GM23338 (cell line): ENCODE measurements around the gene FRY.

Experiments
- CREB1 ChIP-seq: fragments of 250-450 bp; sonication (Bioruptor Pico); IDR thresholded peaks from 2 replicates; pipeline ENCODE4 v1.5.0; 2020; ENCODE audit warnings: low read depth, mild to moderate bottlenecking, moderate library complexity
- EZH2 ChIP-seq: fragments of 200-600 bp; sonication (generic); IDR thresholded peaks from one replicate; pipeline ENCODE4 v1.8.0; 2017; ENCODE audit warnings: antibody characterized with exemption, mild to moderate bottlenecking, low read depth; ENCODE audit not compliant: unreplicated experiment
- EZH2phosphoT487 ChIP-seq: fragments of 200-600 bp; sonication (generic); IDR thresholded peaks from one replicate; pipeline ENCODE4 v1.8.1; 2018; ENCODE audit warnings: antibody characterized with exemption; ENCODE audit not compliant: unreplicated experiment
- JUNB ChIP-seq: IDR thresholded peaks from one replicate; pipeline ENCODE4 v1.6.1; 2016; ENCODE audit warnings: antibody characterized with exemption; ENCODE audit not compliant: unreplicated experiment
- NANOG ChIP-seq: IDR thresholded peaks from 2 replicates; pipeline ENCODE4 v1.6.1; 2016; ENCODE audit warnings: antibody characterized with exemption, borderline replicate concordance
- POLR2AphosphoS5 ChIP-seq: IDR thresholded peaks from 2 replicates; pipeline ENCODE4 v1.6.1; 2016; ENCODE audit warnings: antibody characterized with exemption, low read depth
- STAT1 ChIP-seq: IDR thresholded peaks from one replicate; pipeline ENCODE4 v1.6.1; 2016; ENCODE audit warnings: antibody characterized with exemption; ENCODE audit not compliant: unreplicated experiment
- ZNF114 ChIP-seq: fragments of 250-450 bp; sonication (Bioruptor Pico); IDR thresholded peaks from 2 replicates; pipeline ENCODE4 v1.5.0; 2020; ENCODE audit warnings: mild to moderate bottlenecking, moderate library complexity
- TF ChIP-seq, protein P1 (sequence below), 2 experiments: fragments of 200-600 bp in 1 of 2; sonication (generic) in 1 of 2; conservative IDR thresholded peaks; 2 replicates each; pipeline versions ENCODE4 v1.5.1 to v1.6.1; 2016 to 2017; ENCODE audit warnings: antibody characterized with exemption in 2 of 2, low read depth in 2 of 2, mild to moderate bottlenecking in 2 of 2, moderate library complexity in 1 of 2
- TF ChIP-seq, protein P2 (sequence below): IDR thresholded peaks from one replicate; pipeline ENCODE4 v1.6.1; 2018; ENCODE audit warnings: antibody characterized with exemption; ENCODE audit not compliant: unreplicated experiment
- TF ChIP-seq, protein P3 (sequence below): IDR thresholded peaks from 2 replicates; pipeline ENCODE4 v1.6.1; 2016; ENCODE audit warnings: antibody characterized with exemption

DNA sequence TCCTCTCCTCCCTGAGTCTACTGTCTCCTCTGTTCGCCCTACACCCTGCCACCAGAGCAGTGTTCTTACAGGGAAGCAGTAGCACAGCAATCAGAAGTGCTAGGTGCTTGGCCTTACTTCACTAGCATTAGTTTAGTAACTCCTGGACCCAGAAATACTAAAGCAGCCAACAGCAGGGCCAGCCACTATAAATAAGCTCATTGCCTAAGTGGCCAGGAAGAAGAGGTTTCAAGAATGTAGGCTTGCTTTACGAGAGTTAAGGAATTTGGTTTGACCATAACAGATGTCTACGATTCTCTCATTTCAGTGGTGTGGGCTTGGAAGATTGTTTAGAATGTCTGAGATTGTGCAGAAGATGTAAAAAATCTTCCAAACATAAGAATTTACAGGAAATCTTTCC lies 180.2 kb downstream of the FRY start:
- TF ChIP-seq, protein P1, sequence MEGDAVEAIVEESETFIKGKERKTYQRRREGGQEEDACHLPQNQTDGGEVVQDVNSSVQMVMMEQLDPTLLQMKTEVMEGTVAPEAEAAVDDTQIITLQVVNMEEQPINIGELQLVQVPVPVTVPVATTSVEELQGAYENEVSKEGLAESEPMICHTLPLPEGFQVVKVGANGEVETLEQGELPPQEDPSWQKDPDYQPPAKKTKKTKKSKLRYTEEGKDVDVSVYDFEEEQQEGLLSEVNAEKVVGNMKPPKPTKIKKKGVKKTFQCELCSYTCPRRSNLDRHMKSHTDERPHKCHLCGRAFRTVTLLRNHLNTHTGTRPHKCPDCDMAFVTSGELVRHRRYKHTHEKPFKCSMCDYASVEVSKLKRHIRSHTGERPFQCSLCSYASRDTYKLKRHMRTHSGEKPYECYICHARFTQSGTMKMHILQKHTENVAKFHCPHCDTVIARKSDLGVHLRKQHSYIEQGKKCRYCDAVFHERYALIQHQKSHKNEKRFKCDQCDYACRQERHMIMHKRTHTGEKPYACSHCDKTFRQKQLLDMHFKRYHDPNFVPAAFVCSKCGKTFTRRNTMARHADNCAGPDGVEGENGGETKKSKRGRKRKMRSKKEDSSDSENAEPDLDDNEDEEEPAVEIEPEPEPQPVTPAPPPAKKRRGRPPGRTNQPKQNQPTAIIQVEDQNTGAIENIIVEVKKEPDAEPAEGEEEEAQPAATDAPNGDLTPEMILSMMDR (conservative IDR thresholded peaks at IDR 0.05; ENCODE audit: low read depth in 2 of 2): no peak
- TF ChIP-seq EZH2: no peak
- no peak for TF ChIP-seq POLR2AphosphoS5
- TF ChIP-seq, protein P2, sequence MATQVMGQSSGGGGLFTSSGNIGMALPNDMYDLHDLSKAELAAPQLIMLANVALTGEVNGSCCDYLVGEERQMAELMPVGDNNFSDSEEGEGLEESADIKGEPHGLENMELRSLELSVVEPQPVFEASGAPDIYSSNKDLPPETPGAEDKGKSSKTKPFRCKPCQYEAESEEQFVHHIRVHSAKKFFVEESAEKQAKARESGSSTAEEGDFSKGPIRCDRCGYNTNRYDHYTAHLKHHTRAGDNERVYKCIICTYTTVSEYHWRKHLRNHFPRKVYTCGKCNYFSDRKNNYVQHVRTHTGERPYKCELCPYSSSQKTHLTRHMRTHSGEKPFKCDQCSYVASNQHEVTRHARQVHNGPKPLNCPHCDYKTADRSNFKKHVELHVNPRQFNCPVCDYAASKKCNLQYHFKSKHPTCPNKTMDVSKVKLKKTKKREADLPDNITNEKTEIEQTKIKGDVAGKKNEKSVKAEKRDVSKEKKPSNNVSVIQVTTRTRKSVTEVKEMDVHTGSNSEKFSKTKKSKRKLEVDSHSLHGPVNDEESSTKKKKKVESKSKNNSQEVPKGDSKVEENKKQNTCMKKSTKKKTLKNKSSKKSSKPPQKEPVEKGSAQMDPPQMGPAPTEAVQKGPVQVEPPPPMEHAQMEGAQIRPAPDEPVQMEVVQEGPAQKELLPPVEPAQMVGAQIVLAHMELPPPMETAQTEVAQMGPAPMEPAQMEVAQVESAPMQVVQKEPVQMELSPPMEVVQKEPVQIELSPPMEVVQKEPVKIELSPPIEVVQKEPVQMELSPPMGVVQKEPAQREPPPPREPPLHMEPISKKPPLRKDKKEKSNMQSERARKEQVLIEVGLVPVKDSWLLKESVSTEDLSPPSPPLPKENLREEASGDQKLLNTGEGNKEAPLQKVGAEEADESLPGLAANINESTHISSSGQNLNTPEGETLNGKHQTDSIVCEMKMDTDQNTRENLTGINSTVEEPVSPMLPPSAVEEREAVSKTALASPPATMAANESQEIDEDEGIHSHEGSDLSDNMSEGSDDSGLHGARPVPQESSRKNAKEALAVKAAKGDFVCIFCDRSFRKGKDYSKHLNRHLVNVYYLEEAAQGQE: no peak
- no peak for TF ChIP-seq EZH2phosphoT487
- TF ChIP-seq, protein P3, sequence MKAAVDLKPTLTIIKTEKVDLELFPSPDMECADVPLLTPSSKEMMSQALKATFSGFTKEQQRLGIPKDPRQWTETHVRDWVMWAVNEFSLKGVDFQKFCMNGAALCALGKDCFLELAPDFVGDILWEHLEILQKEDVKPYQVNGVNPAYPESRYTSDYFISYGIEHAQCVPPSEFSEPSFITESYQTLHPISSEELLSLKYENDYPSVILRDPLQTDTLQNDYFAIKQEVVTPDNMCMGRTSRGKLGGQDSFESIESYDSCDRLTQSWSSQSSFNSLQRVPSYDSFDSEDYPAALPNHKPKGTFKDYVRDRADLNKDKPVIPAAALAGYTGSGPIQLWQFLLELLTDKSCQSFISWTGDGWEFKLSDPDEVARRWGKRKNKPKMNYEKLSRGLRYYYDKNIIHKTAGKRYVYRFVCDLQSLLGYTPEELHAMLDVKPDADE: no peak
- TF ChIP-seq JUNB: no peak
- no peak for TF ChIP-seq CREB1
- no peak for TF ChIP-seq ZNF114 (CRISPR knock-in tag)
- no peak for TF ChIP-seq STAT1
- TF ChIP-seq NANOG: no peak
